Esophagus muscularis mucosa (tissue), 4 donors: ENCODE data around the gene EIF4G3. TPM values are rescaled to one million over a fixed set of nuclear protein-coding genes. Genes with fewer than 3 reads are reported as not detected.

Source experiments
- DNase-seq: peaks from one replicate; pipeline ENCODE4 v3.0.0-alpha.2; 2017; ENCODE audit errors: extremely low spot score
- H3K27ac ChIP-seq, 4 donors: fragments of 200-600 bp; sonication (generic); replicated peaks in 1 of 4; 1 replicate in 3 of 4; 2 replicates in 1 of 4; pipeline ENCODE4 v1.5.1; 2016 to 2019; ENCODE audit warnings: mild to moderate bottlenecking in 1 of 4
- H3K27me3 ChIP-seq, 4 donors: fragments of 200-600 bp; sonication (generic); one replicate each; pipeline versions ENCODE4 v1.5.1 to v1.6.0; 2016 to 2019
- H3K36me3 ChIP-seq, 4 donors: fragments of 200-600 bp; sonication (generic); one replicate each; pipeline ENCODE4 v1.5.1; 2016 to 2019
- H3K4me1 ChIP-seq, 4 donors: fragments of 200-600 bp; sonication (generic); one replicate each; pipeline ENCODE4 v1.5.1; 2016 to 2019
- H3K4me3 ChIP-seq, 4 donors: fragments of 200-600 bp; sonication (generic); 1 replicate in 2 of 4; 2 replicates in 2 of 4; pipeline ENCODE4 v1.5.1; 2016 to 2019; ENCODE audit warnings: mild to moderate bottlenecking in 4 of 4, moderate library complexity in 1 of 4
- H3K9me3 ChIP-seq, 4 donors: fragments of 200-600 bp; sonication (generic); 1 replicate in 3 of 4; 2 replicates in 1 of 4; pipeline ENCODE4 v1.5.1; 2016 to 2019
- CTCF ChIP-seq, 3 experiments: fragments of 200-600 bp in 2 of 3; fragments of 450-650 bp in 1 of 3; sonication (generic) in 2 of 3; IDR thresholded peaks; one replicate each; pipeline ENCODE4 v1.5.1; 2017 to 2019; ENCODE audit warnings: antibody characterized with exemption in 3 of 3, mild to moderate bottlenecking in 2 of 3, moderate library complexity in 1 of 3
- EP300 ChIP-seq: sonication (generic); formaldehyde crosslinking; IDR thresholded peaks from one replicate; pipeline ENCODE4 v1.6.1; 2017; ENCODE audit warnings: antibody characterized with exemption
- POLR2A ChIP-seq: fragments of 450-650 bp; IDR thresholded peaks from one replicate; pipeline ENCODE4 v1.6.1; 2017; ENCODE audit warnings: antibody characterized with exemption, moderate library complexity, mild to moderate bottlenecking, low read depth
- POLR2AphosphoS5 ChIP-seq, 2 donors: sonication (generic); formaldehyde crosslinking; IDR thresholded peaks; one replicate each; pipeline ENCODE4 v1.6.1; 2017; ENCODE audit warnings: antibody characterized with exemption in 2 of 2
- WGBS: methylation state at CpG from one replicate; pipeline ENCODE4 v1.1.5; 2018; 5-methylcytosine and 5-hydroxymethylcytosine counted together
- intact Hi-C: fragments of 100-400 bp; cut with DNase I; formaldehyde crosslinking; loops from one replicate; pipeline ENCODE4 v1.15.1; 2023
- total RNA-seq, 4 donors: library from RNA; depleted of rRNA; stranded (reverse); fragments of >200 nt; gene quantifications; one replicate each; pipeline versions ENCODE4 v1.1.0 to v1.2.1, GENCODE V29; 2016

Gene EIF4G3
- total RNA-seq, 4 donors from 2014 or later: 43.7 to 64.0 (median 62.2) TPM

DNA sequence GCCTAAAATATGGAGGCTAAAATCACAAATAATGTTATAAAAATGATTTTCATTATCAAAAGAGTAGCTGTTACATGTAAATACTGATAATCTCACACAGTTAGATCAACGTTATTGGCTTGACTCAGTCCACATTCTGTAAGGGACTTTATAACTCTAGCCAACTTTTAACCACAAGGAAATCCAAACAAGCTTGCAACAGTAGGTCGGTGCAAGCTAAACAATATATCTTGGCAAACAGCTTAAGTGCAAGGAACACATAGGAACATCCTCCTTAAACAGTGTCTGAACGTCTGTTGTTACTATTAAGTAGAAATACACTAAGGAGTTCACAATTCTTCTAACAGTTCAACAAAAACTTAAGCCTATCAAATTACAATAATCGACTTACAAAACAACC lies 126.7 kb downstream of the EIF4G3 start:
- H3K4me3 ChIP-seq: no peak overlapping the region
- H3K9me3 ChIP-seq: no peaks in the 10 kb centered on the region
- H3K36me3 ChIP-seq: no peaks in the 10 kb centered on the region
- peaks cover 0 to 28% (median 19%) of the 10 kb centered on the region in 4 donors for H3K4me1 ChIP-seq
- H3K27ac ChIP-seq: no peak overlapping the region
- TF ChIP-seq POLR2A: no peak
- no peak for TF ChIP-seq CTCF (IDR thresholded peaks at IDR 0.05)
- no peak for TF ChIP-seq POLR2AphosphoS5 (IDR thresholded peaks at IDR 0.05)
- no peak for TF ChIP-seq EP300
- WGBS: 43% methylated on average over 4 of the region's 4 CpGs
- DNase-seq: no peak
- no peaks in the 10 kb centered on the region for H3K27me3 ChIP-seq
- intact Hi-C loops: no loop called here

- WGBS: 96% methylated on average over 4 of the region's 4 CpGs
- no peak for TF ChIP-seq POLR2AphosphoS5 (IDR thresholded peaks at IDR 0.05)
- no peak for TF ChIP-seq POLR2A
- no peak for TF ChIP-seq CTCF (IDR thresholded peaks at IDR 0.05)
- TF ChIP-seq EP300: no peak
- intact Hi-C loops: no loop called here
Observed at GRCh38 chr1:21048462-21048861, 128.2 kb downstream of the EIF4G3 start.

DNA sequence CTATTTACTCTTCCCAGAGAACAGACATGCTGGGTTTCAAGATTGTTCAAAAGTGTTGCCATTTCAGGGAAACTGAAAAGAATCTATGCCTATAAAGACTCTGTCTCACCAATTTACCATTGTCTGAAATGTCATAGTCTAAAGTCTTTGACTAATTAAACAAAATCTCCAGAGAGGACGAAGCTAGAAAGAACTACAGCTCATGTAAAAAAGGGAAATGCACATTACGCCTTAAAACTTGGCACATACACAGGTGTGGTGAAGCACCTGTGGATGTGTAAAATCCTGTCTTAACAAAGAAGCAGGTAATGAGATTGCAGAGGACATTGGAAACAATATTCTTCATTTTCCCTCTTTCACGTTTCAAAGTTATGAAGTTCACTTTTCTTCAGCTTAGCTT lies 130.6 kb downstream of the EIF4G3 start:
- DNase-seq: no peak
- 84% methylated on average over 3 of the region's 3 CpGs for WGBS
- intact Hi-C loops: no loop called here
- no peaks in the 10 kb centered on the region for H3K9me3 ChIP-seq
- H3K4me1 ChIP-seq: peaks cover 0 to 45% (median 37%) of the 10 kb centered on the region in 4 donors
- TF ChIP-seq EP300: no peak
- no peak for TF ChIP-seq POLR2A
- TF ChIP-seq POLR2AphosphoS5 (IDR thresholded peaks at IDR 0.05): no peak
- TF ChIP-seq CTCF (IDR thresholded peaks at IDR 0.05): no peak
- no peaks in the 10 kb centered on the region for H3K36me3 ChIP-seq
- no peak overlapping the region for H3K4me3 ChIP-seq
- no peak overlapping the region for H3K27ac ChIP-seq
- no peaks in the 10 kb centered on the region for H3K27me3 ChIP-seq

More at GRCh38 chr1:21048462-21048861, 128.2 kb downstream of the EIF4G3 start:
- Histone ChIP-seq H3K27me3 (no peaks in the 10 kb centered on the region), H3K9me3 (no peaks in the 10 kb centered on the region), H3K36me3 (no peaks in the 10 kb centered on the region), H3K4me1 (peaks cover 0 to 35% (median 27%) of the 10 kb centered on the region in 4 donors), H3K4me3 (no peak overlapping the region), H3K27ac (no peak overlapping the region)
- DNase-seq: no peak

DNA sequence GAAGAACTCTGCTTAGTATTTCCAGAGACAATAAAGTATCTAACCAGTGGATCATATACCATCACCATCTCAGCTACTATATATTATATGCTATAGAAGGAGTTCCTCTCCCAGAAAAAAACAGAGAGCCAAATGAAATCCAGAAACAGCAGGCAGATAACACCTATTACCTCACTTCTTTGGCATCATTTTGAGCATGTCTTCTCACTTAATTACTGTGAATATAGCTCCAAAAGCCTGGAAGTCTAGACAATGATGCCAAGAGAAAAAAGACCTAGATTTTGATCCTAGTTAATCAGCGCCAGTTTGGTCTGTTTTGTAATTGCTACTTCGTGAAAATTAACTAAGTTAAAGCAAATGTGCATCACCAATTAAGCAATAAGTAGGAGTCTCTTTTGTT lies 131.3 kb downstream of the EIF4G3 start:
- H3K27ac ChIP-seq: no peak overlapping the region
- intact Hi-C loops: no loop called here
- H3K9me3 ChIP-seq: no peaks in the 10 kb centered on the region
- no peaks in the 10 kb centered on the region for H3K27me3 ChIP-seq
- H3K4me1 ChIP-seq: peaks cover 0 to 42% (median 37%) of the 10 kb centered on the region in 4 donors
- TF ChIP-seq EP300: no peak
- no peak for TF ChIP-seq POLR2AphosphoS5 (IDR thresholded peaks at IDR 0.05)
- TF ChIP-seq POLR2A: no peak
- no peak for DNase-seq
- H3K36me3 ChIP-seq: no peaks in the 10 kb centered on the region
- H3K4me3 ChIP-seq: no peak overlapping the region
- WGBS: 53% methylated on average over 2 of the region's 2 CpGs

GRCh38 chr1:21042929-21043605 lies 133.6 kb downstream of the EIF4G3 start:
- no peaks in the 10 kb centered on the region for H3K27me3 ChIP-seq

More at GRCh38 chr1:21042929-21043605, 133.6 kb downstream of the EIF4G3 start:
- no peaks in the 10 kb centered on the region for H3K9me3 ChIP-seq
- no peak for DNase-seq
- H3K27ac ChIP-seq: no peak overlapping the region
- WGBS: 37% methylated on average over 2 of the region's 2 CpGs
- H3K4me1 ChIP-seq: peaks cover 0 to 39% (median 31%) of the 10 kb centered on the region in 4 donors
- H3K4me3 ChIP-seq: no peak overlapping the region
- TF ChIP-seq POLR2AphosphoS5 (IDR thresholded peaks at IDR 0.05) (no peak), CTCF (IDR thresholded peaks at IDR 0.05) (no peak), EP300 (no peak), POLR2A (no peak)
- intact Hi-C loops: no loop called here
- H3K36me3 ChIP-seq: no peaks in the 10 kb centered on the region
